ENCODE data around the gene CPN1. TPM values are rescaled to one million over a fixed set of nuclear protein-coding genes. Genes with fewer than 3 reads are reported as not detected.
"Not testable (repeated sequence)": the region's sequence is repeated elsewhere in the genome, so short reads cannot be mapped to it uniquely, and the experiment has no call there.

CPN1 gene
- total RNA-seq, 1 donor from 2014 or later = not detected

DNA sequence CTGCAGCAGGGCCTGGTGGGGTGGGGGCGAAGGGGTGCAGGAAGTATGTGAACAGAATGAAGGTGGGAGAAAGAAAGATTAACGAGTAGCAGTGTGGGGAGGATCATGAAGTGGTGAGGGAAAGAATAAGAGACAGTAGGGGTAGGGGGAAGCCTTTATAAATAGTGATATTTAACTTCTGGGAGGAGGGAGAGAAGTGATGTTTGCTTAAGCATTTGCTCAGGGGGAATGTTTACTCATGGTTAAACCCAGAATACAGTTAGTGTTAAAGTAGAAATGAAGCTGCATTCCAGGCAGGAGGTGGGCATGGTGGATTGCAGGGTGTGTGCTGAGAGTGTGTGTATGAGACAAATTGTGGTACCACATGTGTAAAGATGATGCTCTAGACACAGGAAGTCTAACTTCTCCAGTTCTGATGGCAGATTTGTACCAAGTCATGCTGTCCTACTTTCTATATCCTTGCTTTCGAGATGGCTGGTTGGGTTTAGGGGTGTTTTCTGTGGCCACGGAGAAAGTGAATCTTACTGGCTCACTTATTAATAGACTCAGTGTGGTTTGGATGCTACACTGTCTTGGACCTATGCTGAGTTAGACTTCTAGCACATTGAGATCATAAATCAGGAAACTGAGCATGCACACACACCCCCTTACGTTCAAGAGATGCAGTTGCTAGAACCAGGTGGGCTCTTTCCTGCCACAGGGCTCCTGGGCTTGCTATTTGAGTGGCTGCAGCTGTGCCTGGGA, 61.4 kb downstream of the CPN1 start:
- DNase-seq (no peak), ATAC-seq (ENCODE audit: low read depth) (peak; percentile 68)
- Mint-ChIP-seq H3K4me3 (no peak overlapping the region), H3K27me3 (no peaks in the 10 kb centered on the region), H3K9me3 (no peaks in the 10 kb centered on the region), H3K27ac (no peak overlapping the region), H3K36me3 (ENCODE audit: low read depth) (no peaks in the 10 kb centered on the region), H3K4me1 (peaks cover 22% of the 10 kb centered on the region)
- ChIA-PET CTCF (interaction anchor here (1.4 to 3.3 kb wide), 3 partner anchors 10 to 175 kb away, joined by 6 to 15 read pairs (median 10); partner anchors contain the start of gene DNMBP), POLR2A (interaction anchor here (1.1 kb wide), 1 partner anchor 24 kb away, joined by 3 read pairs; no protein-coding TSS in a partner anchor)
- TF ChIP-seq, protein P1, sequence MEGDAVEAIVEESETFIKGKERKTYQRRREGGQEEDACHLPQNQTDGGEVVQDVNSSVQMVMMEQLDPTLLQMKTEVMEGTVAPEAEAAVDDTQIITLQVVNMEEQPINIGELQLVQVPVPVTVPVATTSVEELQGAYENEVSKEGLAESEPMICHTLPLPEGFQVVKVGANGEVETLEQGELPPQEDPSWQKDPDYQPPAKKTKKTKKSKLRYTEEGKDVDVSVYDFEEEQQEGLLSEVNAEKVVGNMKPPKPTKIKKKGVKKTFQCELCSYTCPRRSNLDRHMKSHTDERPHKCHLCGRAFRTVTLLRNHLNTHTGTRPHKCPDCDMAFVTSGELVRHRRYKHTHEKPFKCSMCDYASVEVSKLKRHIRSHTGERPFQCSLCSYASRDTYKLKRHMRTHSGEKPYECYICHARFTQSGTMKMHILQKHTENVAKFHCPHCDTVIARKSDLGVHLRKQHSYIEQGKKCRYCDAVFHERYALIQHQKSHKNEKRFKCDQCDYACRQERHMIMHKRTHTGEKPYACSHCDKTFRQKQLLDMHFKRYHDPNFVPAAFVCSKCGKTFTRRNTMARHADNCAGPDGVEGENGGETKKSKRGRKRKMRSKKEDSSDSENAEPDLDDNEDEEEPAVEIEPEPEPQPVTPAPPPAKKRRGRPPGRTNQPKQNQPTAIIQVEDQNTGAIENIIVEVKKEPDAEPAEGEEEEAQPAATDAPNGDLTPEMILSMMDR (IDR thresholded peaks at IDR 0.05) = no peak
- intact Hi-C loops (cut with micrococcal nuclease) = no loop called here

DNA sequence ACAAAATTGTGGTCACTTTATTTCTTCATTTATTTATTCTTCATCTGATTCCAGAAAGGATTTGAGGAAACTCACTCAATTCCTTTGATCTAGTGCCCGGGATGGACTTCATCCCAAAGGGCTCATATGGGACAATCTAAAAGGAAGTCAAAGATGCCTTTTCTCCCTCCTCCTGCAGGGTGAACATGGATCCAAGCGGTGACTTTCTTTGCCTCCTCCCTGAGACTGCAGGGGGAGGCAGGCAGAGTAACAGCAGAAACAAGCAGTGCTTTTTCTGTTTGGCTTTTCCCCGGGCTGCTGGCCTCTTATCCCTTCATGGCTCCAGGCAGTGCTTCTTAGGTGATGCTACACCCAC, 61.9 kb downstream of the CPN1 start:
- Mint-ChIP-seq H3K9me3 (no peaks in the 10 kb centered on the region), H3K4me1 (peaks cover 28% of the 10 kb centered on the region), H3K27me3 (no peaks in the 10 kb centered on the region), H3K4me3 (no peak overlapping the region), H3K27ac (no peak overlapping the region), H3K36me3 (ENCODE audit: low read depth) (no peaks in the 10 kb centered on the region)
- ChIA-PET POLR2A (no interaction called here), CTCF (no interaction called here)
- ATAC-seq (ENCODE audit: low read depth) = no peak
- DNase-seq = no peak
- TF ChIP-seq, protein P1 (IDR thresholded peaks at IDR 0.05) = no peak
- intact Hi-C loops (cut with micrococcal nuclease) = loop anchor here (10.0 kb wide), 1 partner anchor 165 kb away; the partner anchor contains the start of gene ERLIN1

DNA sequence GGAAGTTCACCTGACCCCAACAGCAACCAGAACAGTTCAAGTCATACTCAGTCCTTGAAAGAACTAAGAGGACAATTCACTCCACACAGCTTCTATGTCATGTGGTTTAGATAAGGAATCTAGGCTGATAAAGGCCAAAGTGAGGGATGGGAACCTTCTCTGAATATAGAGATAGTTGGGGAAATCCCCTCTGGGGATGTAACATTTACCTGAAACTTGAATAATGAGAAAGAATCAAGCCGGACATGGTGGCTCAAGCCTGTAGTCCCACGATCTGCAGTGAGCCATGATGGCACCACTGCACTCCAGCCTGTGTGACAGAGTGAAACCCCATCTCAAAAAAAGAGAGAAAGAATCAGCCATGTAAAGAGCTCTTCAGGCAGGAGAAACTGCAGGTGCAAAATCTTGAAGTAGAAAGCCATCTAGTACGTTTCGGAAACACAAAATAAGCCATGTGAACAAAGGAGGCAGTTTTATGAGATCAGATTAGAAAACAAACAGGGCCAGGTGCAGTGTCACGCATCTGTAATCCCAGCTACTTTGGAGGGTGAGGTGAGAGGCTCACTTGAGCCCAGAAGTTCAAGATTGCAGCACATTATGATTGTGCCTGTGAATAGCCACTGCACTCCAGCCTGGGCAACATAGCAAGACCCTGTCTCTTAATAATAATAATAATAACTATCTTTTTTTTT, 67.5 kb downstream of the CPN1 start:
- TF ChIP-seq, protein P1 (IDR thresholded peaks at IDR 0.05) = no peak
- no peaks in the 10 kb centered on the region for H3K36me3 Mint-ChIP-seq (ENCODE audit: low read depth)
- no peaks in the 10 kb centered on the region for H3K27me3 Mint-ChIP-seq
- ChIA-PET POLR2A (interaction anchor here (0.7 to 1.1 kb wide), 3 partner anchors 22 to 282 kb away, joined by 3 read pairs; partner anchors contain the start of genes COX15 and CUTC), CTCF (interaction anchor here (1.0 to 1.9 kb wide), 3 partner anchors 32 to 1041 kb away, joined by 3 to 8 read pairs (median 5); no protein-coding TSS in a partner anchor)
- DNase-seq = no peak
- peak overlapping the region; percentile 79 for H3K27ac Mint-ChIP-seq
- intact Hi-C loops (cut with micrococcal nuclease) = loop anchor here (10.0 kb wide), 1 partner anchor 171 kb away; the partner anchor contains the start of gene ERLIN1
- ATAC-seq (ENCODE audit: low read depth) = peak; percentile 46
- peak overlapping the region; percentile 46 for H3K4me3 Mint-ChIP-seq
- peaks cover 40% of the 10 kb centered on the region for H3K4me1 Mint-ChIP-seq
- no peaks in the 10 kb centered on the region for H3K9me3 Mint-ChIP-seq

DNA sequence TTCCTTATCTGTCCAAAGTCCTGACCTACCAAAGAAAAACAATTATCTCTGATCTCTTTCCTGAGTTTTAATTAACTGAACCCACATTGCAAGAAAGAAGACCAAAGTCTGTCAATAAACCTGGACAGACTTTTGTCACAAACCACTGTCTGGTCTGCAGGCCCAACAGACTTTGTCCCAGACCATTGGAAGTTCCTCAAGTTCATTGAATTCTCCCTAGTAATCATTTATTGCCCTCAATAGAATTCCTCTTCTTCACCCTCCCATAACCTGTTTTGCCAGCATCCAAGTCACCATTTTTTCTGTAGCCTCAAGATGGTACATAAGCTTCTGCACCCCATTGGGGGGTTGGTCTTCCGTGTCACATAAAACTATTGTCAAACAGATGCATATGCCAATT, 68.0 kb downstream of the CPN1 start:
- no peaks in the 10 kb centered on the region for H3K9me3 Mint-ChIP-seq

DNA sequence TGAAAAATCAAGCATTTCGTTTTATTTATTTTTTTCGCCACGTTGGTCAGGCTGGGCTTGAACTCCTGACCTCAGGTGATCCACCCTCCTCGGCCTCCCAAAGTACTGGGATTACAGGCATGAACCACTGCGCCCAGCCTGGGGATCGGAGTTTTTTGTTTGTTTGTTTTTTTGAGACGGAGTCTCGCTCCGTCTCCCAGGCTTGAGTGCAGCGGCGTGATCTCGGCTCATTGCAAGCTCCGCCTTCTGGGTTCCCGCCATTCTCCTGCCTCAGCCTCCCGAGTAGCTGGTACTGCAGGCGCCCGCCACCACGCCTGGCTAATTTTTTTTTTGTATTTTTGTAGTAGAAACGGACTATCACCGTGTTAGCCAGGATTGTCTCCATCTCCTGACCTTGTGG, 69.8 kb downstream of the CPN1 start:
- H3K9me3 Mint-ChIP-seq; DNase-seq; H3K4me3 Mint-ChIP-seq; H3K27me3 Mint-ChIP-seq; ATAC-seq (ENCODE audit: low read depth); H3K36me3 Mint-ChIP-seq (ENCODE audit: low read depth); POLR2A ChIA-PET; H3K27ac Mint-ChIP-seq: not testable (repeated sequence)
- intact Hi-C loops (cut with micrococcal nuclease) = loop anchor here (10.0 kb wide), 1 partner anchor 173 kb away; the partner anchor contains the start of gene ERLIN1
- peaks cover 63% of the 10 kb centered on the region for H3K4me1 Mint-ChIP-seq
- CTCF ChIA-PET = interaction anchor here (1.3 kb wide), 1 partner anchor 34 kb away, joined by 3 read pairs; no protein-coding TSS in a partner anchor

More for the DNA sequence above, 68.0 kb downstream of the CPN1 start:
- intact Hi-C loops (cut with micrococcal nuclease) = loop anchor here (10.0 kb wide), 1 partner anchor 171 kb away; the partner anchor contains the start of gene ERLIN1
- Mint-ChIP-seq H3K4me1 (peaks cover 46% of the 10 kb centered on the region), H3K4me3 (peak overlapping the region; percentile 46), H3K36me3 (ENCODE audit: low read depth) (no peaks in the 10 kb centered on the region), H3K27ac (peak overlapping the region; percentile 79), H3K27me3 (no peaks in the 10 kb centered on the region)
- ChIA-PET POLR2A (interaction anchor here (0.7 to 1.1 kb wide), 2 partner anchors 32 to 282 kb away, joined by 3 read pairs; partner anchors contain the start of genes COX15 and CUTC), CTCF (interaction anchor here (1.0 to 1.9 kb wide), 3 partner anchors 32 to 1042 kb away, joined by 3 to 8 read pairs (median 5); no protein-coding TSS in a partner anchor)
- TF ChIP-seq, protein P1 (IDR thresholded peaks at IDR 0.05) = no peak
- DNase-seq = no peak
- no peak for ATAC-seq (ENCODE audit: low read depth)

Measured in activated B cell treated with CpG ODN at 0.5 μM for 24 hours (primary cell).